ENCODE data around the gene ERC2.
"Not testable (repeated sequence)": the region's sequence is repeated elsewhere in the genome, so short reads cannot be mapped to it uniquely, and the experiment has no call there.

The ERC2 gene

GRCh38 chr3:56269755-56270535, 198.3 kb downstream of the ERC2 start:
- no peak for DNase-seq (ENCODE audit: low read depth)
- no peak for TF ChIP-seq CTCF (conservative IDR thresholded peaks at IDR 0.05; ENCODE audit: control insufficient read depth, insufficient read depth, low read depth, low read length)
- H3K4me3 ChIP-seq (ENCODE audit: control insufficient read depth, low read depth, low read length), result no peak overlapping the region

- DNase-seq (ENCODE audit: low read depth), result no peak
- H3K4me3 ChIP-seq (ENCODE audit: control insufficient read depth, low read depth, low read length), result no peak overlapping the region
- TF ChIP-seq CTCF (conservative IDR thresholded peaks at IDR 0.05; ENCODE audit: control insufficient read depth, insufficient read depth, low read depth, low read length), result no peak
Measured at GRCh38 chr3:56268616-56269383, 199.5 kb downstream of the ERC2 start.

DNA sequence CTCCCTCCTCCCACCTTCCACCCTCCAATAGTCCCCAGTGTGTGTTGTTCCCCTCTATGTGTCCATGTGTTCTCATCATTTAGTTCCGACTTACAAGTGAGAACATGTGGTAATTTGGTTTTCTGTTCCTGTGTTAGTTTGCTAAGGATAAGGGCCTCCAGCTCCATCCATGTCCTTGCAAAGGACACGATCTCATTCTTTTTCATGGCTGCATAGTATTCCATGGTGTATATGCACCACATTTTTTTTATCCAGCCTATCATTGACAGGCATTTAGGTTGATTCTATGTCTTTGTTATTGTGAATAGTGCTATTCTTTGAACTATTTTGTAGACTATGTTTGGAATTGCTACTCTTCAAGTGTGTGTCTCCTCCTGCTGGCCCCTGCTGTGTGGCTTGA, 206.4 kb downstream of the ERC2 start:
- DNase-seq (ENCODE audit: low read depth); H3K4me3 ChIP-seq (ENCODE audit: control insufficient read depth, low read depth, low read length): not testable (repeated sequence)

DNA sequence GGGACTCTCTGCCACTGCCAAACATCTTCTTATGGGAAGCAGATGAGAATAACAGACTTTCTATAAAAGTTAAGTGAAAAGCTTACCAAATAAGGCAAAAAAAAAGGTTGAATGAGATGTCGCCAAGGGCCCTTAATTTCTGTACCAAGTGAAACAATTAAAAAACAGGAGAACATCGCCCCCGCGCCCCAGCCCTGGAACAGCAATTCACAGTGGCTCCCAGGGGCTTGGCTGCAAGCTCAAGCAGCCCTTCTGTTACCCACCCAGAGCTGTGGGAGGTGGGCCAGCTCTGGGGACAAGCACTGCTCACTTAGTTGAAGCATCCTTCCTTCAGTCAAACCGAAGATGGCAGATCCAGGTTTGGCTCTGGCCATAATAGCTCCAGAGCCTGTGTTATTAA, 208.0 kb downstream of the ERC2 start:
- no peak overlapping the region for H3K4me3 ChIP-seq (ENCODE audit: control insufficient read depth, low read depth, low read length)
- no peak for TF ChIP-seq CTCF (conservative IDR thresholded peaks at IDR 0.05; ENCODE audit: control insufficient read depth, insufficient read depth, low read depth, low read length)
- no peak for DNase-seq (ENCODE audit: low read depth)

DNA sequence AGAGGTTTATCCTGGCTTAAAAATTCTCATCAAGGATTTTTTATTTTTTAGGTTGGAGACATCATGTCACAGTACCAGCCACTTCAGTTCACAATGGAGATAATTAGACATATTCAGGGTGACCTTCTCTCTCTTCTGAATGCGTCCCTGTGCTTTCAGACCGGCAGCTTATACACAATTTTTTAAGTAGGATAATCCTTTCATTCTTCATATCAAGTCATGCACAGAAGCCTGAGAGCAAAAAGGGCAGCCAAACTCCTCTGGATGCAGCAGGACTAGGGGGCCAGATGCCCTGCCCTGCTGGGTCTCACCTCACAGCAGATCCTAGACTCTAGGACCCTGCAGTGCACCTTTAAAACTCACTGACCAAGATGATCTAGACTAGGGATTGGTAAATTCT, 210.4 kb downstream of the ERC2 start:
- no peak overlapping the region for H3K4me3 ChIP-seq (ENCODE audit: control insufficient read depth, low read depth, low read length)
- no peak for TF ChIP-seq CTCF (conservative IDR thresholded peaks at IDR 0.05; ENCODE audit: control insufficient read depth, insufficient read depth, low read depth, low read length)
- DNase-seq (ENCODE audit: low read depth), result no peak

GRCh38 chr3:56254835-56255234, 213.4 kb downstream of the ERC2 start:
- no peak for DNase-seq (ENCODE audit: low read depth)
- peak; percentile 29 for TF ChIP-seq CTCF (conservative IDR thresholded peaks at IDR 0.05; ENCODE audit: control insufficient read depth, insufficient read depth, low read depth, low read length)
- H3K4me3 ChIP-seq (ENCODE audit: control insufficient read depth, low read depth, low read length), result no peak overlapping the region

GRCh38 chr3:56253941-56254665, 214.2 kb downstream of the ERC2 start:
- no peak for DNase-seq (ENCODE audit: low read depth)
- TF ChIP-seq CTCF (conservative IDR thresholded peaks at IDR 0.05; ENCODE audit: control insufficient read depth, insufficient read depth, low read depth, low read length), result no peak
- H3K4me3 ChIP-seq (ENCODE audit: control insufficient read depth, low read depth, low read length), result no peak overlapping the region

All from fibroblast of mammary gland (primary cell).